BJ (cell line): Measurements from ENCODE around the gene WDR90. TPM values are rescaled to one million over a fixed set of nuclear protein-coding genes. Genes with fewer than 3 reads are reported as not detected.
"Not testable (repeated sequence)": the region's sequence is repeated elsewhere in the genome, so short reads cannot be mapped to it uniquely, and the experiment has no call there.

Source experiments
- CTCF ChIA-PET: fragments of 350-600 bp; formaldehyde crosslinking; extraction: SDS; loops from one replicate; lab custom pipeline; 2021; ENCODE audit warnings: antibody characterized with exemption, inconsistent platforms; lab: Yijun Ruan, JAX
- POLR2A ChIA-PET: fragments of 300-600 bp; sonication (Branson Sonifier 250); formaldehyde crosslinking; extraction: SDS; loops from one replicate; lab custom pipeline; 2021; ENCODE audit warnings: antibody characterized with exemption; lab: Charles Lee
- DNase-seq: peaks from one replicate; pipeline ENCODE4 v3.0.0-alpha.2; 2011; ENCODE audit warnings: low read depth
- H3K27me3 ChIP-seq: 2 replicates; pipeline ENCODE4 v1.6.0; 2011; ENCODE audit warnings: low read length; ENCODE audit not compliant: control insufficient read depth, insufficient read depth
- H3K36me3 ChIP-seq: 2 replicates; pipeline ENCODE4 v1.5.1; 2011; ENCODE audit warnings: low read length; ENCODE audit not compliant: control insufficient read depth, insufficient read depth
- H3K4me3 ChIP-seq: 2 replicates; pipeline ENCODE4 v1.5.1; 2011; ENCODE audit warnings: low read depth, mild to moderate bottlenecking, control low read depth, low read length
- CTCF ChIP-seq: IDR thresholded peaks from 2 replicates; pipeline ENCODE4 v1.5.1; 2011; ENCODE audit warnings: low read depth, mild to moderate bottlenecking, control low read depth, inconsistent platforms, low read length, moderate library complexity; ENCODE audit not compliant: insufficient read depth
- polyA plus RNA-seq: library from polyadenylated mRNA; depleted of rRNA; stranded (reverse); fragments of >200 nt; gene quantifications from 2 replicates; pipeline ENCODE4 v1.2.3, GENCODE V29; 2011

WDR90 gene
- polyA plus RNA-seq, 1 experiment = 10.0 TPM

- no peak for DNase-seq
- no peak overlapping the region for H3K4me3 ChIP-seq
- POLR2A ChIA-PET = no interaction called here
- CTCF ChIA-PET = interaction anchor here (0.6 to 5.5 kb wide), 35 partner anchors 8 to 494 kb away, joined by 3 to 120 read pairs (median 4); partner anchors contain the start of genes ANTKMT, CCDC78, CHTF18 and HAGHL
- TF ChIP-seq CTCF = peak; percentile 93
- peaks cover 14% of the 10 kb centered on the region for H3K27me3 ChIP-seq
- no peaks in the 10 kb centered on the region for H3K36me3 ChIP-seq
Observed at GRCh38 chr16:711548-712320, 62.6 kb downstream of the WDR90 start.

- peak; percentile 57 for TF ChIP-seq CTCF
Observed at GRCh38 chr16:712740-713250, 63.6 kb downstream of the WDR90 start.

GRCh38 chr16:714079-714478, 64.9 kb downstream of the WDR90 start:
- TF ChIP-seq CTCF = no peak
- DNase-seq = no peak
- CTCF ChIA-PET = interaction anchor here (0.6 to 5.5 kb wide), 4 partner anchors 12 to 72 kb away, joined by 3 to 120 read pairs (median 3); partner anchors contain the start of genes CHTF18 and RPUSD1
- POLR2A ChIA-PET = no interaction called here
- no peaks in the 10 kb centered on the region; the same call in 1 of the 2 replicates for H3K36me3 ChIP-seq
- H3K4me3 ChIP-seq = no peak overlapping the region
- no peaks in the 10 kb centered on the region; the same call in 1 of the 2 replicates for H3K27me3 ChIP-seq

More at GRCh38 chr16:712740-713250, 63.6 kb downstream of the WDR90 start:
- POLR2A ChIA-PET = interaction anchor here (0.7 kb wide), 1 partner anchor 48 kb away, joined by 18 read pairs; the partner anchor contains the start of gene MSLN
- peak; percentile 91 for DNase-seq
- not testable (repeated sequence) for H3K36me3 ChIP-seq, H3K27me3 ChIP-seq, H3K4me3 ChIP-seq
- CTCF ChIA-PET = interaction anchor here (0.7 to 5.5 kb wide), 30 partner anchors 8 to 493 kb away, joined by 3 to 120 read pairs (median 4); partner anchors contain the start of genes ANTKMT, CCDC78, CHTF18 and HAGHL

GRCh38 chr16:714558-715476, 65.7 kb downstream of the WDR90 start, which contains the start of gene METRN:
Gene METRN (plus strand): TSS chr16:715118. CDS start chr16:715290, 172 bp downstream.
- DNase-seq = no peak
- CTCF ChIA-PET = interaction anchor here (0.7 to 5.5 kb wide), 5 partner anchors 8 to 97 kb away, joined by 3 to 120 read pairs (median 5); partner anchors contain the start of genes CCDC78, CHTF18 and RPUSD1
- H3K27me3 ChIP-seq = no peaks in the 10 kb centered on the region
- H3K36me3 ChIP-seq = no peaks in the 10 kb centered on the region; the same call in 1 of the 2 replicates
- no peak for TF ChIP-seq CTCF
- H3K4me3 ChIP-seq = peak within 1 kb of the TSS; percentile 64
- POLR2A ChIA-PET = interaction anchor here (0.6 kb wide), 1 partner anchor 14 kb away, joined by 3 read pairs; no protein-coding TSS in a partner anchor
